GM18951 (cell line): ENCODE data around the gene CTSE.

Experiments
- POLR2A ChIP-seq: IDR thresholded peaks from 4 replicates; pipeline ENCODE4 v1.6.1; 2011; ENCODE audit warnings: mild to moderate bottlenecking; ENCODE audit not compliant: insufficient read length, insufficient read depth; ENCODE audit errors: extremely low read depth
- in situ Hi-C: fragments of 300-500 bp; cut with MboI; formaldehyde crosslinking; loops from one replicate; pipeline ENCODE4 v1.12.0; 2022; ENCODE audit warnings: low sequenced_read_pairs, mixed read lengths, inconsistent platforms; ENCODE audit not compliant: unreplicated experiment

The CTSE gene

GRCh38 chr1:205983925-205984725 lies 39.6 kb downstream of the CTSE start:
- no peak for TF ChIP-seq POLR2A
- in situ Hi-C loops, result loop anchor here (10.0 kb wide), 1 partner anchor 121 kb away; no protein-coding TSS in a partner anchor

DNA sequence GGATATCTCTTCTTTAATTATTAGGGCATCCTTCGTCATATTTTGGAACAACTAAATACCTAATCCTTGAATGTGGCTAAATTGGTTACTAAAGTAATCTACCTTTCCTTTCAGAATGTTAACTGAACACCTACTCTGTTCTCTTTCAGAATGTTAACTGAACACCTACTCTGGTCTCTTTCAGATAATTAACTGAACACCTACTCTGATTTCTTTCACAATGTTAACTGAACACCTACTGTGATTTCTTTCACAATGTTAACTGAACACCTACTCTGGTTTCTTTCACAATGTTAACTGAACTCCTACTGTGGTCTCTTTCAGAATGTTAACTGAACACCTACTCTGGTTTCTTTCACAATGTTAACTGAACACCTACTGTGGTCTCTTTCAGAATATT lies 42.4 kb downstream of the CTSE start:
- in situ Hi-C loops, result loop anchor here (10.0 kb wide), 1 partner anchor 124 kb away; no protein-coding TSS in a partner anchor
- TF ChIP-seq POLR2A, result no peak

DNA sequence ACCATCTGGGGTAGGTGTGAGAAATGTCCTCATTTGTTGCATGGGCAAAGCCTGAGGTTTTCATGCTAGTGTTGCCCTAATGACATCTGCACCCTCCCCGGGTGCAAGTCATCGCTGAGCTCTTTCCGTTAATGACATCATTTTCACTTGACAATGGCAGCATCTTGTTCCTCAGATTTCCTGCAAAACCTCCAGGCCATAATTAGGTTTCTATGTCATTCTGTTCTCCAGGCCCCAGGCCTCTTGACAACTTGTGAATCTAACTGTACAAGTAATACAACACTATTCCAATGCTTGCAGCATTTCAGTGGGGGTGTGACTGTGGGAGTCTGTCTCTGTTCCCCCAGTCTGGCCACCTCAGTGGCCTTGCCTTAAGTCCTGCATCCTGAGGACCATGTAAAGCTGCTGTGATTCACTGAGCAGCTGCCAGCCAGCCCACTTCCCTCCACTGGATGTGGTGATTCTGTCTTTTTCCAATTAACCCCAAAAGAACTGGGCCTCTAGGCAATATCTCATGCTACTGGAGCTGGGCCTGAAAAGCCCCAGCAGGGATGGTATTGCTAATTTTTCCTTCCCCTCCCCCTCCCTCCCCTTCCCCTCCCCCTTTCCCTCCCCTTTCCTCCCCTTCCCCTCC lies 43.3 kb downstream of the CTSE start:
- no peak for TF ChIP-seq POLR2A
- in situ Hi-C loops, result loop anchor here (10.0 kb wide), 1 partner anchor 124 kb away; no protein-coding TSS in a partner anchor

DNA sequence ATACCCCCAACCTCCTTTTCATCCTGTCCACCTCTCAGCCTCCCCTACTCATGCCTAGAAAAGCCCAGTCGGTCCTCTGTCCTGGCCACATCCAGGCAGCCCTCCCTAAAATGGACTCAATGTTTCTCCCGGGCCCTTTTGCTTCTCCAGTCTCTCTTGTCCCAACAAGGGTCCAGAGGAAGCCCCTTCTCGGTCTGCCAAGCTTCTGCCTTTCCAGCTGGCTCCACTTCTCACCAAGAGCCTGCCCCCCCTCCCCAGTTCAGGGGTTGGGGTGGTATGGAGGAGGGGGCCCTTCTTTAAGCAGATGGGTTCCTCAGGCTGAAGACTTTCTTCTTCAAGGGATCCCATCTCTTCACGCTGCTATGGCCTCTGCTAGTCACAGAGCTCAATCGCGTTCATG lies 44.4 kb downstream of the CTSE start:
- no peak for TF ChIP-seq POLR2A
- in situ Hi-C loops, result no loop called here

DNA sequence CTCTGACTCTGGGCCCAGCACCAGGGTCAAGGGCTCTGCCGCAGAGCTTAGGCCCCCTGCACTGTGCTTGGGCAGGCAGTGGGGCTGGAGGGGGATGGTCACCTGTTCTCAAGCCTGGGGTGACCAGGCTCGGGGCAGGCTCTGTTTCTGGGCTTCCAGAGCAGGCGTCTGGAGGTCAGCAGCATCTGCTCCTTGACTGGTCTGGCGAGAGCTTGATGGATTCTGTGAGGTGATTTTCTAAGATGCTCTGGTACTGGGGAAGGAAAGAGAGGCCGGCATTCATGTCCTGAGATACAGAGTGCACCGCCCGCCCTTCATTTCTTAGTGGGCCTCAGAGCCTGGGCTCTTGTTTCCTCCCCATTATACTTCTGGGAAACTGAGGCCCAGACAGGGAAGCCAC lies 45.0 kb downstream of the CTSE start:
- no peak for TF ChIP-seq POLR2A
- in situ Hi-C loops, result no loop called here

- in situ Hi-C loops, result no loop called here
Measured at GRCh38 chr1:205977402-205978014, 46.2 kb downstream of the CTSE start.

GRCh38 chr1:205976708-205977401 lies 46.8 kb downstream of the CTSE start:
- in situ Hi-C loops, result no loop called here
- TF ChIP-seq POLR2A, result no peak

More at GRCh38 chr1:205977402-205978014, 46.2 kb downstream of the CTSE start:
- no peak for TF ChIP-seq POLR2A

DNA sequence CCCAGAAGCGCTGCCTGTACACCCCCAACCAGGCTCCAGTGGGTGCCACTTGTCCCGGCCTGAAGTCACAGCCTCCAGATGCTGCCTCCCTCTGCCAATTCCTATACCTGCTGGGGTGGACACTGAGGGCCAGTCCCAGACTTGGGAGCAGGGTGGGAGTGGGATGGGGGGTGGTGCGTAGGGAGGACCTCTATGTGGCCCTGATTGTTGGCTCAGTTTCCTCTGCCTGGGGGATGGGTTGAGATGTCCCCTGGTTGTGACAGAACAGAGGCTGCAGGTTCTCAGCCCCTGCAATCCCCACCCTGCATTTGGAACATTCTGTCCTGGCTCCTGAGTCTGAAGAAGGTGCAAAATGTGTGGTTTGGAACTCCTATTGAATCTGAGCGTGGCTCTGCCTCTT lies 47.7 kb downstream of the CTSE start:
- in situ Hi-C loops, result no loop called here

GRCh38 chr1:205975387-205975998 lies 48.2 kb downstream of the CTSE start:
- TF ChIP-seq POLR2A, result no peak
- in situ Hi-C loops, result no loop called here

More for the DNA sequence above, 47.7 kb downstream of the CTSE start:
- TF ChIP-seq POLR2A, result no peak

DNA sequence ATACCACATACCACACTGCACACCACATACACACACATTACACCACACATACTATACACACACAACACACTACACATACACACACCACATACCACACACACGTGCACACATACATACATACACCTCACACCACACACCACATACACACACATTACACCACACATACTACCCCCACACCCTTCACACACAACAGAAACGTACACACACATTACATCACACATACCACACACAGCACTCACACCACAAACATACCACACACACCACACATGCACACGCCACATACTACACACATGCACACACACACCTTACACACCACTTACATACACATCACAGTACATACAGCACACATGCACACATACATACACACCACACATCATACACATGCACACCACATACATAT lies 49.0 kb downstream of the CTSE start:
- TF ChIP-seq POLR2A, result no peak
- in situ Hi-C loops, result no loop called here

DNA sequence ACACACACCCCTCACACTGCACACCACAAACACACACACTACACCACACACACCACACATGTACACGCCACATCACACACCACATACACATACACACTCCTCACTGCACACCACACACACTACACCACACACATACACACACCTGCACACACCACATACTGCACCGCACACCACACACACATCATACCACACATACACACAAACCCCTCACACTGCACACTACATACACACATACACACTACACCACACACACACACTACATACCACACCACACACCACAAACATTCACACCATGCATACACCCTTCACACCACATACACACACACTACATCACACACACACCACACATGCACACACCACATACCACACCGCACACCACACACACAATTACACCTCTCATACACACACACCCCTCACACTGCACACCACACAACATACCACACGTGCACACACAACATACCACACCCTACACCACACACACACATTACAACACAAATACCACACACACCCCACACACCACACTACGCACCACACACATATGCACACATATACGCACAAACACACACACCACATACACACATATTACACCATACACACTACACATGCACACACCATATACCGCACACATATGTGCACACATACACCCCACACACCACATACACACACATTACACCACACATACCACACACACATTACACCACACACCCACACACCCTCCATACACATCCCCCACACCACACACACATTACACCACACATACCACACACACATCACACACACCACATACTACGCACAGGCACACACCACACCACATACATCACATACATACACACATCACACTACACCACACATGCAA lies 50.1 kb downstream of the CTSE start:
- in situ Hi-C loops, result no loop called here
- TF ChIP-seq POLR2A, result no peak

DNA sequence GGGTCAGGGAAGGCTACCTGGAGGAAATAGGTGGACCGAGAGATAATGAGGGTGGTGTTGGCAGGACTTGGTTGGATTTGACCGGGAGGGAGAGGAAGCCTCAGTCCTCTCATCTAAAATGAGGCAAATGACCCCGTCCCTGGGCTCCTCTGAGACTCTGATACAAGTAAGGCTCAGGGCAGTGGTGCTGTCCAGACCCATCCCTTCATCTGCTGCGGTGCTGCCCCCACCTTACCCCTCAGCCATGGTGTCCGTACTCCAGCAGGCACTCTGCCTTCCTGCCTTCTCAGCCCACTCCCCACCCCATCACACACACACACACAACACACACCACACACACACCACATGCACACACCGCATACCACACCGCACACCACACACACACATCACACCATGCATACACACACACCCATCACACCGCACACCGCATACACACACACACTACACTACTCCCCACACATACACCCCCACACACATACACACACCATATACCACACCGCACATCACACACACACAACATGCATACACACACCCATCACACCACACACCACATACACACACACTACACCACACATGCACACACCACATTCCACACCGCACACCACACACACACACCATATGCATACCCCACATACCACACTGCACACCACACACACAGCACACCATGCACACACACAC lies 51.1 kb downstream of the CTSE start:
- no peak for TF ChIP-seq POLR2A
- in situ Hi-C loops, result no loop called here

DNA sequence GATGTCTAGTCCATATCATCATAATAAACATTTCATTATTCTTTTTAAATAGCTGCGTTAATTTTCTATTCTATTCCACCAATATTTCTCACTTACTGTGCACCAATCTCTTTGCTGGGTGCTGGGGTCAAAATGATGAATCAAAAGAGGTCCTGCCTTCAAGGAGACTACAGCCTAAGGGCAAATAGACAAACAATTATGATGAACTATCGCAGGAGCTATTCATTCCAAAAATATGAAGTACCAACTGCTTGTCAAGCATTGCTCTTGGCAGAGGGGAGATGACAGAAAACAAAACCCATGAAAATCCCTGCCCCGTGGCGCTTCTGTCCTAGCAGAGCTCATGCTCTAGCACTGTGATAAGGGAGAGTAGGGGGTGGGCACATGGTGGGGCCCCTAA lies 51.6 kb downstream of the CTSE start:
- in situ Hi-C loops, result no loop called here
- no peak for TF ChIP-seq POLR2A
